HTERT RPE-1 (cell line): ENCODE results near the gene KCNN2.

Experiments used
- in situ Hi-C: fragments of 300-500 bp; cut with MboI; formaldehyde crosslinking; loops from 4 replicates; pipeline ENCODE4 v1.14.3; 2020; ENCODE audit warnings: low sequenced_read_pairs

KCNN2 gene

GRCh38 chr5:114361724-114362196, at the start of gene KCNN2:
Gene KCNN2 (plus strand): TSS chr5:114362070. CDS start chr5:114362140, 70 bp downstream.
- in situ Hi-C loops: no loop called here

GRCh38 chr5:114312658-114313057, 49.2 kb upstream of the KCNN2 start:
- in situ Hi-C loops: no loop called here

- in situ Hi-C loops: no loop called here
Measured at GRCh38 chr5:114314061-114314460, 47.8 kb upstream of the KCNN2 start.

- in situ Hi-C loops: no loop called here
Measured at GRCh38 chr5:114316167-114316566, 45.7 kb upstream of the KCNN2 start.

GRCh38 chr5:114317751-114318150, 44.1 kb upstream of the KCNN2 start:
- in situ Hi-C loops: no loop called here

- in situ Hi-C loops: no loop called here
Measured at GRCh38 chr5:114319236-114319635, 42.6 kb upstream of the KCNN2 start.

GRCh38 chr5:114319821-114320220, 42.0 kb upstream of the KCNN2 start:
- in situ Hi-C loops: no loop called here

- in situ Hi-C loops: no loop called here
Measured at GRCh38 chr5:114324282-114324681, 37.6 kb upstream of the KCNN2 start.

GRCh38 chr5:114325541-114325940, 36.3 kb upstream of the KCNN2 start:
- in situ Hi-C loops: no loop called here

- in situ Hi-C loops: no loop called here
Measured at GRCh38 chr5:114327474-114327873, 34.4 kb upstream of the KCNN2 start.

GRCh38 chr5:114327987-114328386, 33.9 kb upstream of the KCNN2 start:
- in situ Hi-C loops: no loop called here

- in situ Hi-C loops: no loop called here
Measured at GRCh38 chr5:114330916-114331531, 30.8 kb upstream of the KCNN2 start.

- in situ Hi-C loops: no loop called here
Measured at GRCh38 chr5:114332493-114332892, 29.4 kb upstream of the KCNN2 start.

- in situ Hi-C loops: no loop called here
Measured at GRCh38 chr5:114332925-114333324, 28.9 kb upstream of the KCNN2 start.

- in situ Hi-C loops: no loop called here
Measured at GRCh38 chr5:114335391-114335790, 26.5 kb upstream of the KCNN2 start.

- in situ Hi-C loops: no loop called here
Measured at GRCh38 chr5:114339108-114339507, 22.8 kb upstream of the KCNN2 start.

- in situ Hi-C loops: no loop called here
Measured at GRCh38 chr5:114346181-114346580, 15.7 kb upstream of the KCNN2 start.

- in situ Hi-C loops: no loop called here
Measured at GRCh38 chr5:114355086-114355830, 6.6 kb upstream of the KCNN2 start.

- in situ Hi-C loops: no loop called here
Measured at GRCh38 chr5:114358329-114358728, 3.5 kb upstream of the KCNN2 start.

- in situ Hi-C loops: no loop called here
Measured at GRCh38 chr5:114360357-114360756, 1.5 kb upstream of the KCNN2 start.

GRCh38 chr5:114360816-114361723, 800 bp upstream of the KCNN2 start:
- in situ Hi-C loops: no loop called here
